ENCODE results near the gene PPA1.

GRCh38 chr10:70192326-70192968 is 40.8 kb downstream of the PPA1 start:
- no peak for TF ChIP-seq MLX (CRISPR knock-in tag; IDR thresholded peaks at IDR 0.05)
- TF ChIP-seq, protein P1, sequence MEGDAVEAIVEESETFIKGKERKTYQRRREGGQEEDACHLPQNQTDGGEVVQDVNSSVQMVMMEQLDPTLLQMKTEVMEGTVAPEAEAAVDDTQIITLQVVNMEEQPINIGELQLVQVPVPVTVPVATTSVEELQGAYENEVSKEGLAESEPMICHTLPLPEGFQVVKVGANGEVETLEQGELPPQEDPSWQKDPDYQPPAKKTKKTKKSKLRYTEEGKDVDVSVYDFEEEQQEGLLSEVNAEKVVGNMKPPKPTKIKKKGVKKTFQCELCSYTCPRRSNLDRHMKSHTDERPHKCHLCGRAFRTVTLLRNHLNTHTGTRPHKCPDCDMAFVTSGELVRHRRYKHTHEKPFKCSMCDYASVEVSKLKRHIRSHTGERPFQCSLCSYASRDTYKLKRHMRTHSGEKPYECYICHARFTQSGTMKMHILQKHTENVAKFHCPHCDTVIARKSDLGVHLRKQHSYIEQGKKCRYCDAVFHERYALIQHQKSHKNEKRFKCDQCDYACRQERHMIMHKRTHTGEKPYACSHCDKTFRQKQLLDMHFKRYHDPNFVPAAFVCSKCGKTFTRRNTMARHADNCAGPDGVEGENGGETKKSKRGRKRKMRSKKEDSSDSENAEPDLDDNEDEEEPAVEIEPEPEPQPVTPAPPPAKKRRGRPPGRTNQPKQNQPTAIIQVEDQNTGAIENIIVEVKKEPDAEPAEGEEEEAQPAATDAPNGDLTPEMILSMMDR (IDR thresholded peaks at IDR 0.05) = no peak
- no peak for TF ChIP-seq JUN (CRISPR knock-in tag; IDR thresholded peaks at IDR 0.05)
- no peak for TF ChIP-seq ZNF416 (CRISPR knock-in tag; IDR thresholded peaks at IDR 0.05)
